DND-41 (cell line): Measurements from ENCODE around the gene TAS2R50.

Experiments used
- CTCF ChIP-seq: IDR thresholded peaks from 2 replicates; pipeline ENCODE4 v1.5.1; 2012; ENCODE audit warnings: borderline replicate concordance, low read length, moderate library complexity, mild to moderate bottlenecking; ENCODE audit not compliant: poor library complexity, severe bottlenecking; ENCODE audit errors: extremely low read depth
- EZH2 ChIP-seq: IDR thresholded peaks from 3 replicates; pipeline ENCODE4 v1.6.1; 2012; ENCODE audit warnings: borderline replicate concordance, low read depth, mild to moderate bottlenecking, moderate library complexity, low read length, inconsistent platforms; ENCODE audit not compliant: severe bottlenecking

GRCh38 chr12:10986812-10987211, at the start of gene TAS2R50:
- TF ChIP-seq CTCF (no peak), EZH2 (no peak)
